T-helper 2 cell (primary cell): ENCODE data around the gene TCTN3.
A peak's percentile ranks its signal among the peaks of the same experiment; 100 is the strongest.
"Not testable (repeated sequence)": the region's sequence is repeated elsewhere in the genome, so short reads cannot be mapped to it uniquely, and the experiment has no call there.

Experiments
- DNase-seq, 5 experiments: peaks; one replicate each; pipeline versions ENCODE4 v3.0.0 to v3.0.0-alpha.2; 2012 to 2022
- total RNA-seq, 2 donors: gene quantifications; one replicate each; lab custom pipeline; 2026; lab: John Stamatoyannopoulos, UW

The TCTN3 gene
- 16.2 to 23.1 reads per million in 2 donors for total RNA-seq

- DNase-seq: peak; percentile 78 to 100 (median 94)
Measured at GRCh38 chr10:95693668-95694534, at the start of gene TCTN3. Gene TCTN3, minus strand, starts transcription at chr10:95693927. Its CDS starts 28 bp downstream, at chr10:95693899.

- no peak for DNase-seq
Measured at GRCh38 chr10:95742962-95743535, 49.3 kb upstream of the TCTN3 start.

GRCh38 chr10:95742485-95742884 lies 48.8 kb upstream of the TCTN3 start:
- no peak for DNase-seq

- peak in 1 of 5 experiments; percentile 24 for DNase-seq
Measured at GRCh38 chr10:95741807-95742467, 48.2 kb upstream of the TCTN3 start.

GRCh38 chr10:95739056-95739455 lies 45.3 kb upstream of the TCTN3 start:
- DNase-seq: peak in 1 of 5 experiments; percentile 81

GRCh38 chr10:95732907-95733306 lies 39.2 kb upstream of the TCTN3 start:
- DNase-seq: not testable (repeated sequence)

- DNase-seq: no peak
Measured at GRCh38 chr10:95730233-95730632, 36.5 kb upstream of the TCTN3 start.

GRCh38 chr10:95729323-95730055 lies 35.8 kb upstream of the TCTN3 start:
- no peak for DNase-seq

- no peak for DNase-seq
Measured at GRCh38 chr10:95728526-95728925, 34.8 kb upstream of the TCTN3 start.

GRCh38 chr10:95722496-95722895 lies 28.8 kb upstream of the TCTN3 start:
- not testable (repeated sequence) for DNase-seq

- DNase-seq: not testable (repeated sequence)
Measured at GRCh38 chr10:95720745-95721144, 27.0 kb upstream of the TCTN3 start.

- DNase-seq: no peak
Measured at GRCh38 chr10:95716866-95717265, 23.1 kb upstream of the TCTN3 start.

GRCh38 chr10:95716466-95716865 lies 22.7 kb upstream of the TCTN3 start:
- no peak for DNase-seq

GRCh38 chr10:95711492-95711891 lies 17.8 kb upstream of the TCTN3 start:
- DNase-seq: no peak

- no peak for DNase-seq
Measured at GRCh38 chr10:95706990-95707389, 13.3 kb upstream of the TCTN3 start.

- no peak for DNase-seq
Measured at GRCh38 chr10:95706573-95706972, 12.8 kb upstream of the TCTN3 start.

GRCh38 chr10:95698415-95698814 lies 4.7 kb upstream of the TCTN3 start:
- no peak for DNase-seq

- no peak for DNase-seq
Measured at GRCh38 chr10:95697429-95697828, 3.7 kb upstream of the TCTN3 start.

- no peak for DNase-seq
Measured at GRCh38 chr10:95694665-95695064, 938 bp upstream of the TCTN3 start.

- peak in 1 of 5 experiments; percentile 18 for DNase-seq
Measured at GRCh38 chr10:95693071-95693667, 558 bp downstream of the TCTN3 start.

- peak in 1 of 5 experiments; percentile 45 for DNase-seq
Measured at GRCh38 chr10:95691281-95691680, 2.4 kb downstream of the TCTN3 start.

GRCh38 chr10:95688648-95689047 lies 5.1 kb downstream of the TCTN3 start:
- peak in 1 of 5 experiments; percentile 43 for DNase-seq
